Activated T-helper 2 cell treated with anti-CD3 and anti-CD28 coated beads, Interferon-gamma antibody, Interleukin-2, Interleukin-4, amounts not matched to agents 10 μg/mL and 5 μg/mL and 100 μg/mL, durations not matched to agents 14 hours and 24 hours and 36 hours (primary cell): Measurements from ENCODE around the gene CACNG6. TPM values are rescaled to one million over a fixed set of nuclear protein-coding genes. Genes with fewer than 3 reads are reported as not detected.

Experiments
- DNase-seq: peaks from one replicate; pipeline ENCODE4 v3.0.0; 2021; ENCODE audit warnings: low spot score
- H3K27ac Mint-ChIP-seq: one replicate; pipeline ENCODE4 v1.8.0; 2021; ENCODE audit warnings: mixed read lengths
- H3K27me3 Mint-ChIP-seq: one replicate; pipeline ENCODE4 v1.8.0; 2021; ENCODE audit warnings: low read depth, mixed read lengths
- H3K36me3 Mint-ChIP-seq: one replicate; pipeline ENCODE4 v1.8.0; 2021; ENCODE audit warnings: low read depth, mixed read lengths
- H3K4me1 Mint-ChIP-seq: one replicate; pipeline ENCODE4 v1.8.0; 2021; ENCODE audit warnings: low read depth, mixed read lengths
- H3K4me3 Mint-ChIP-seq: one replicate; pipeline ENCODE4 v1.8.0; 2021; ENCODE audit warnings: low read depth, mild to moderate bottlenecking, moderate library complexity, mixed read lengths
- H3K9me3 Mint-ChIP-seq: one replicate; pipeline ENCODE4 v1.8.0; 2021; ENCODE audit warnings: mixed read lengths
- intact Hi-C: fragments of 100-400 bp; cut with micrococcal nuclease; formaldehyde crosslinking; loops from one replicate; pipeline ENCODE4 v1.15.1; 2023
- total RNA-seq: library from RNA; stranded (reverse); gene quantifications from 2 replicates; pipeline ENCODE4 v1.2.3, GENCODE V29; 2022

The CACNG6 gene
- total RNA-seq, 1 donor from 2014 or later: not detected

- H3K27ac Mint-ChIP-seq: no peak overlapping the region
- peaks cover 35% of the 10 kb centered on the region for H3K27me3 Mint-ChIP-seq
- H3K36me3 Mint-ChIP-seq: no peaks in the 10 kb centered on the region
- H3K9me3 Mint-ChIP-seq: no peaks in the 10 kb centered on the region
- intact Hi-C loops: no loop called here
- H3K4me3 Mint-ChIP-seq: no peak overlapping the region
- H3K4me1 Mint-ChIP-seq: peaks cover 1% of the 10 kb centered on the region
- no peak for DNase-seq
Observed at GRCh38 chr19:53993448-53993847, 2.0 kb downstream of the CACNG6 start.

GRCh38 chr19:53994811-53995210 is 3.4 kb downstream of the CACNG6 start:
- DNase-seq: no peak
- peaks cover 32% of the 10 kb centered on the region for H3K27me3 Mint-ChIP-seq
- no peak overlapping the region for H3K4me3 Mint-ChIP-seq
- H3K9me3 Mint-ChIP-seq: no peaks in the 10 kb centered on the region
- H3K4me1 Mint-ChIP-seq: peaks cover 1% of the 10 kb centered on the region
- intact Hi-C loops: no loop called here
- H3K27ac Mint-ChIP-seq: no peak overlapping the region
- no peaks in the 10 kb centered on the region for H3K36me3 Mint-ChIP-seq

- no peak overlapping the region for H3K4me3 Mint-ChIP-seq
- H3K36me3 Mint-ChIP-seq: no peaks in the 10 kb centered on the region
- H3K9me3 Mint-ChIP-seq: no peaks in the 10 kb centered on the region
- intact Hi-C loops: no loop called here
- H3K4me1 Mint-ChIP-seq: no peaks in the 10 kb centered on the region
- DNase-seq: no peak
- H3K27me3 Mint-ChIP-seq: peaks cover 23% of the 10 kb centered on the region
- H3K27ac Mint-ChIP-seq: no peak overlapping the region
Observed at GRCh38 chr19:53998223-53998622, 6.8 kb downstream of the CACNG6 start.

GRCh38 chr19:53999694-54000093 is 8.3 kb downstream of the CACNG6 start:
- intact Hi-C loops: no loop called here
- peaks cover 10% of the 10 kb centered on the region for H3K27me3 Mint-ChIP-seq
- H3K4me1 Mint-ChIP-seq: no peaks in the 10 kb centered on the region
- H3K27ac Mint-ChIP-seq: no peak overlapping the region
- no peaks in the 10 kb centered on the region for H3K36me3 Mint-ChIP-seq
- no peak for DNase-seq
- H3K4me3 Mint-ChIP-seq: no peak overlapping the region
- H3K9me3 Mint-ChIP-seq: no peaks in the 10 kb centered on the region

GRCh38 chr19:54001496-54001895 is 10.1 kb downstream of the CACNG6 start:
- Mint-ChIP-seq H3K9me3 (no peaks in the 10 kb centered on the region), H3K4me3 (no peak overlapping the region), H3K27ac (no peak overlapping the region), H3K4me1 (no peaks in the 10 kb centered on the region), H3K27me3 (peaks cover 5% of the 10 kb centered on the region), H3K36me3 (no peaks in the 10 kb centered on the region)
- no peak for DNase-seq
- intact Hi-C loops: no loop called here

- Mint-ChIP-seq H3K9me3 (no peaks in the 10 kb centered on the region), H3K27ac (no peak overlapping the region), H3K4me1 (no peaks in the 10 kb centered on the region), H3K4me3 (no peak overlapping the region), H3K36me3 (no peaks in the 10 kb centered on the region), H3K27me3 (no peaks in the 10 kb centered on the region)
- intact Hi-C loops: no loop called here
- DNase-seq: no peak
Observed at GRCh38 chr19:54002495-54003315, 11.3 kb downstream of the CACNG6 start.

- Mint-ChIP-seq H3K4me3 (no peak overlapping the region), H3K9me3 (no peaks in the 10 kb centered on the region), H3K27ac (no peak overlapping the region), H3K36me3 (no peaks in the 10 kb centered on the region), H3K4me1 (peaks cover 3% of the 10 kb centered on the region), H3K27me3 (peaks cover 3% of the 10 kb centered on the region)
- intact Hi-C loops: no loop called here
- no peak for DNase-seq
Observed at GRCh38 chr19:54009440-54009839, 18.0 kb downstream of the CACNG6 start.

- DNase-seq: no peak
- H3K36me3 Mint-ChIP-seq: no peaks in the 10 kb centered on the region
- H3K4me3 Mint-ChIP-seq: no peak overlapping the region
- H3K27ac Mint-ChIP-seq: no peak overlapping the region
- peaks cover 3% of the 10 kb centered on the region for H3K4me1 Mint-ChIP-seq
- H3K27me3 Mint-ChIP-seq: peaks cover 5% of the 10 kb centered on the region
- no peaks in the 10 kb centered on the region for H3K9me3 Mint-ChIP-seq
- intact Hi-C loops: no loop called here
Observed at GRCh38 chr19:54010474-54010873, 19.0 kb downstream of the CACNG6 start.

GRCh38 chr19:54011507-54012211 is 20.2 kb downstream of the CACNG6 start:
- H3K4me1 Mint-ChIP-seq: peaks cover 3% of the 10 kb centered on the region
- H3K27ac Mint-ChIP-seq: no peak overlapping the region
- no peak overlapping the region for H3K4me3 Mint-ChIP-seq
- H3K36me3 Mint-ChIP-seq: no peaks in the 10 kb centered on the region
- no peak for DNase-seq
- intact Hi-C loops: no loop called here
- no peaks in the 10 kb centered on the region for H3K9me3 Mint-ChIP-seq
- peaks cover 5% of the 10 kb centered on the region for H3K27me3 Mint-ChIP-seq

- Mint-ChIP-seq H3K9me3 (no peaks in the 10 kb centered on the region), H3K4me3 (no peak overlapping the region), H3K36me3 (no peaks in the 10 kb centered on the region), H3K27me3 (peaks cover 7% of the 10 kb centered on the region), H3K27ac (no peak overlapping the region), H3K4me1 (peaks cover 4% of the 10 kb centered on the region)
- intact Hi-C loops: no loop called here
- DNase-seq: no peak
Observed at GRCh38 chr19:54013866-54014265, 22.4 kb downstream of the CACNG6 start.

GRCh38 chr19:54014920-54015560 is 23.6 kb downstream of the CACNG6 start:
- Mint-ChIP-seq H3K27me3 (peaks cover 7% of the 10 kb centered on the region), H3K36me3 (no peaks in the 10 kb centered on the region), H3K4me1 (peaks cover 6% of the 10 kb centered on the region), H3K4me3 (no peak overlapping the region), H3K27ac (no peak overlapping the region), H3K9me3 (no peaks in the 10 kb centered on the region)
- no peak for DNase-seq
- intact Hi-C loops: no loop called here

GRCh38 chr19:54017261-54017660 is 25.8 kb downstream of the CACNG6 start:
- Mint-ChIP-seq H3K4me1 (peaks cover 14% of the 10 kb centered on the region), H3K27me3 (peaks cover 4% of the 10 kb centered on the region), H3K9me3 (no peaks in the 10 kb centered on the region), H3K36me3 (no peaks in the 10 kb centered on the region), H3K4me3 (no peak overlapping the region), H3K27ac (no peak overlapping the region)
- intact Hi-C loops: no loop called here
- DNase-seq: no peak

GRCh38 chr19:54021363-54021762 is 29.9 kb downstream of the CACNG6 start:
- H3K4me3 Mint-ChIP-seq: no peak overlapping the region
- intact Hi-C loops: loop anchor here (10.0 kb wide), 2 partner anchors 47 to 827 kb away; partner anchors contain the start of gene ZNF665
- H3K36me3 Mint-ChIP-seq: no peaks in the 10 kb centered on the region
- H3K4me1 Mint-ChIP-seq: peaks cover 16% of the 10 kb centered on the region
- H3K9me3 Mint-ChIP-seq: no peaks in the 10 kb centered on the region
- H3K27me3 Mint-ChIP-seq: peaks cover 6% of the 10 kb centered on the region
- no peak for DNase-seq
- no peak overlapping the region for H3K27ac Mint-ChIP-seq
